HepG2 (cell line): ENCODE results near the gene CAPG. TPM values are rescaled to one million over a fixed set of nuclear protein-coding genes. Genes with fewer than 3 reads are reported as not detected.
A peak's percentile ranks its signal among the peaks of the same experiment; 100 is the strongest.

Source experiments
- AFF4 ChIP-seq: sonication (generic); formaldehyde crosslinking; IDR thresholded peaks from 2 replicates; pipeline ENCODE4 v1.4.0; 2020; ENCODE audit warnings: missing genetic modification reagents
- AKAP8 ChIP-seq: sonication (generic); formaldehyde crosslinking; IDR thresholded peaks from 2 replicates; pipeline ENCODE4 v1.5.1; 2020; ENCODE audit warnings: mild to moderate bottlenecking, missing genetic modification reagents
- ARNTL ChIP-seq: sonication (generic); formaldehyde crosslinking; IDR thresholded peaks from 2 replicates; pipeline ENCODE4 v1.4.0; 2020; ENCODE audit warnings: mild to moderate bottlenecking, missing genetic modification reagents
- CREB3 ChIP-seq: sonication (generic); formaldehyde crosslinking; IDR thresholded peaks from 2 replicates; pipeline ENCODE4 v1.5.0; 2020; ENCODE audit warnings: missing genetic modification reagents
- FOXA3 ChIP-seq: IDR thresholded peaks from 2 replicates; pipeline ENCODE4 v1.6.1; 2016; ENCODE audit warnings: missing genetic modification reagents, missing compliant biosample characterization
- LCORL ChIP-seq, 2 experiments: fragments of 450-650 bp in 1 of 2; sonication (generic) in 1 of 2; formaldehyde crosslinking in 1 of 2; IDR thresholded peaks; 2 replicates each; pipeline versions ENCODE4 v1.5.0 to v1.6.1; 2017 to 2020; ENCODE audit warnings: antibody characterized with exemption in 1 of 2, missing genetic modification reagents in 1 of 2
- LRRFIP1 ChIP-seq: sonication (generic); formaldehyde crosslinking; conservative IDR thresholded peaks from 2 replicates; pipeline ENCODE4 v1.4.0; 2020; ENCODE audit warnings: missing genetic modification reagents
- MLLT10 ChIP-seq: sonication (generic); formaldehyde crosslinking; IDR thresholded peaks from 2 replicates; pipeline ENCODE4 v1.4.0; 2020; ENCODE audit warnings: missing genetic modification reagents
- NCOR1 ChIP-seq: fragments of 200-600 bp; sonication (generic); IDR thresholded peaks from 2 replicates; pipeline ENCODE4 v1.7.0; 2017; ENCODE audit warnings: antibody characterized with exemption, low read length, borderline replicate concordance
- PITX1 ChIP-seq: sonication (generic); formaldehyde crosslinking; IDR thresholded peaks from 2 replicates; pipeline ENCODE4 v1.5.1; 2020; ENCODE audit warnings: mild to moderate bottlenecking, missing genetic modification reagents
- RFX3 ChIP-seq: IDR thresholded peaks from 2 replicates; pipeline ENCODE4 v1.6.1; 2016; ENCODE audit warnings: missing biosample characterization, missing genetic modification reagents
- RXRA ChIP-seq: sonication (generic); formaldehyde crosslinking; IDR thresholded peaks from 2 replicates; pipeline ENCODE4 v1.5.1; 2020; ENCODE audit warnings: missing genetic modification reagents
- U2AF1 ChIP-seq: fragments of 200-400 bp; formaldehyde crosslinking; optimal IDR thresholded peaks from 2 replicates; pipeline ENCODE3; 2017; ENCODE audit warnings: mild to moderate bottlenecking, low read depth, low read length
- ZGPAT ChIP-seq: IDR thresholded peaks from 2 replicates; pipeline ENCODE4 v1.6.1; 2016; ENCODE audit warnings: mild to moderate bottlenecking
- ZKSCAN8 ChIP-seq: IDR thresholded peaks from 2 replicates; pipeline ENCODE4 v1.6.1; 2016; ENCODE audit warnings: borderline replicate concordance, missing genetic modification reagents, missing compliant biosample characterization
- ZNF292 ChIP-seq: sonication (generic); formaldehyde crosslinking; IDR thresholded peaks from 2 replicates; pipeline ENCODE4 v1.8.1; 2022; ENCODE audit warnings: mild to moderate bottlenecking, low read depth, missing genetic modification reagents, borderline replicate concordance
- ZNF432 ChIP-seq: sonication (generic); formaldehyde crosslinking; IDR thresholded peaks from 2 replicates; pipeline ENCODE4 v1.5.0; 2020; ENCODE audit warnings: missing genetic modification reagents, mild to moderate bottlenecking, borderline replicate concordance
- ZNF569 ChIP-seq: sonication (generic); formaldehyde crosslinking; IDR thresholded peaks from 2 replicates; pipeline ENCODE4 v1.5.0; 2020; ENCODE audit warnings: mild to moderate bottlenecking, missing genetic modification reagents, moderate library complexity, borderline replicate concordance
- ZNF639 ChIP-seq: conservative IDR thresholded peaks from 2 replicates; pipeline ENCODE4 v1.6.1; 2018; ENCODE audit warnings: missing genetic modification reagents
- ZNF777 ChIP-seq: sonication (generic); formaldehyde crosslinking; IDR thresholded peaks from 2 replicates; pipeline ENCODE4 v1.4.0; 2020; ENCODE audit warnings: missing genetic modification reagents
- polyA plus RNA-seq, 8 experiments: library from polyadenylated mRNA; depleted of rRNA in 3 of 8; stranded (reverse) in 7 of 8; unstranded in 1 of 8; fragments of >200 nt; fragmentation: Illumina TruSeq in 4 of 8; extraction: Trizol in 4 of 8; gene quantifications; 2 replicates each; pipeline versions ENCODE4 v1.2.1 to v1.2.3, GENCODE V29; 2011 to 2016; ENCODE audit warnings: low read depth in 4 of 8, missing spikeins in 1 of 8, mixed read lengths in 1 of 8; ENCODE audit not compliant: insufficient read depth in 1 of 8
- total RNA-seq, 5 experiments: library from RNA; depleted of rRNA; stranded (reverse); fragments of >200 nt; fragmentation: Illumina TruSeq; extraction: Trizol; gene quantifications; 2 replicates each; pipeline ENCODE4 v1.2.3, GENCODE V29; 2016; ENCODE audit warnings: low read depth in 1 of 5

CAPG gene
- total and polyA plus RNA-seq, 2 of the 13 experiments (the other 11 are each of a cell fraction or from before 2014, with no cell fraction given) = 12.7 to 18.2 TPM

GRCh38 chr2:85419009-85419675 lies 9.0 kb upstream of the CAPG start (continued):
- no peak for TF ChIP-seq ZNF292 (CRISPR knock-in tag)
- no peak for TF ChIP-seq NCOR1
- TF ChIP-seq FOXA3 (CRISPR knock-in tag) = no peak
- TF ChIP-seq AFF4 (CRISPR knock-in tag) = no peak; the same call in 1 of the 2 replicates
- no peak for TF ChIP-seq ZNF639
- TF ChIP-seq ZNF432 (CRISPR knock-in tag) = no peak
- TF ChIP-seq LCORL (IDR thresholded peaks at IDR 0.05) = no peak
- TF ChIP-seq LCORL (CRISPR knock-in tag; IDR thresholded peaks at IDR 0.05) = peak; percentile 5; the same call in 1 of the 2 replicates
- TF ChIP-seq ZNF777 (CRISPR knock-in tag) = no peak; the same call in 1 of the 2 replicates
- TF ChIP-seq U2AF1 = no peak
- no peak for TF ChIP-seq AKAP8 (CRISPR knock-in tag)
- TF ChIP-seq LRRFIP1 = no peak
- TF ChIP-seq MLLT10 = no peak
- TF ChIP-seq ZNF569 (CRISPR knock-in tag) = no peak
- TF ChIP-seq PITX1 = no peak
- 0 out of 2 replicates have a peak, but pooled peaks have one; percentile 4 for TF ChIP-seq ARNTL (CRISPR knock-in tag)
- no peak for TF ChIP-seq ZKSCAN8 (CRISPR knock-in tag)
- TF ChIP-seq RXRA = 0 out of 2 replicates have a peak, but pooled peaks have one; percentile 19
- no peak for TF ChIP-seq CREB3 (CRISPR knock-in tag)
- TF ChIP-seq ZGPAT (CRISPR knock-in tag) = no peak
- no peak for TF ChIP-seq RFX3
